Measurements from ENCODE around the gene PRPSAP1.

PRPSAP1 gene

GRCh38 chr17:76318586-76318985, 35.1 kb downstream of the PRPSAP1 start:
- no peak overlapping the region for H2AFZ ChIP-seq (ENCODE audit: low read length)
- H3K4me1 ChIP-seq (ENCODE audit: low read length) = no peaks in the 10 kb centered on the region
- no peak for DNase-seq
- H3K9ac ChIP-seq (ENCODE audit: low read length) = no peak overlapping the region
- H3K36me3 ChIP-seq (replicated peaks; ENCODE audit: insufficient read depth, low read length) = no peaks in the 10 kb centered on the region
- H3K79me2 ChIP-seq (ENCODE audit: low read length) = no peaks in the 10 kb centered on the region
- no peak overlapping the region for H3K4me3 ChIP-seq (ENCODE audit: low read length)
- H3K4me2 ChIP-seq (ENCODE audit: low read depth, low read length) = no peak overlapping the region
- no peaks in the 10 kb centered on the region for H3K9me2 ChIP-seq (replicated peaks; ENCODE audit: insufficient read depth, low read length)
- H3F3A ChIP-seq (ENCODE audit: insufficient read depth, low read length) = no peaks in the 10 kb centered on the region
- TF ChIP-seq CTCF (IDR thresholded peaks at IDR 0.05; ENCODE audit: low read length) = no peak
- TF ChIP-seq EZH2 (optimal IDR thresholded peaks at IDR 0.05; ENCODE audit: low read depth, low read length) = no peak
- TF ChIP-seq EZH2phosphoT487 (IDR thresholded peaks at IDR 0.05; ENCODE audit: low read length) = no peak
- no peak overlapping the region for H3K27ac ChIP-seq (ENCODE audit: low read length)
- H3K9me3 ChIP-seq (replicated peaks; ENCODE audit: insufficient read depth, low read length) = no peaks in the 10 kb centered on the region
- H4K20me1 ChIP-seq (ENCODE audit: insufficient read depth, low read length) = no peaks in the 10 kb centered on the region
- H3K27me3 ChIP-seq (replicated peaks; ENCODE audit: insufficient read depth, low read length) = no peaks in the 10 kb centered on the region

GRCh38 chr17:76317535-76317934, 36.2 kb downstream of the PRPSAP1 start:
- no peaks in the 10 kb centered on the region for H3K9me3 ChIP-seq (replicated peaks; ENCODE audit: insufficient read depth, low read length)
- H3K27me3 ChIP-seq (replicated peaks; ENCODE audit: insufficient read depth, low read length) = no peaks in the 10 kb centered on the region
- no peaks in the 10 kb centered on the region for H4K20me1 ChIP-seq (ENCODE audit: insufficient read depth, low read length)
- no peak overlapping the region for H3K27ac ChIP-seq (ENCODE audit: low read length)
- no peaks in the 10 kb centered on the region for H3K4me1 ChIP-seq (ENCODE audit: low read length)
- no peaks in the 10 kb centered on the region for H3K79me2 ChIP-seq (ENCODE audit: low read length)
- H3K4me3 ChIP-seq (ENCODE audit: low read length) = no peak overlapping the region
- TF ChIP-seq CTCF (IDR thresholded peaks at IDR 0.05; ENCODE audit: low read length) (no peak), EZH2phosphoT487 (IDR thresholded peaks at IDR 0.05; ENCODE audit: low read length) (no peak), EZH2 (optimal IDR thresholded peaks at IDR 0.05; ENCODE audit: low read depth, low read length) (no peak)
- DNase-seq = no peak
- no peaks in the 10 kb centered on the region for H3F3A ChIP-seq (ENCODE audit: insufficient read depth, low read length)
- H2AFZ ChIP-seq (ENCODE audit: low read length) = no peak overlapping the region
- no peaks in the 10 kb centered on the region for H3K36me3 ChIP-seq (replicated peaks; ENCODE audit: insufficient read depth, low read length)
- no peak overlapping the region for H3K9ac ChIP-seq (ENCODE audit: low read length)
- no peak overlapping the region for H3K4me2 ChIP-seq (ENCODE audit: low read depth, low read length)
- no peaks in the 10 kb centered on the region for H3K9me2 ChIP-seq (replicated peaks; ENCODE audit: insufficient read depth, low read length)

- no peak for DNase-seq
- H3K36me3 ChIP-seq (replicated peaks; ENCODE audit: insufficient read depth, low read length) = no peaks in the 10 kb centered on the region
- H3K4me1 ChIP-seq (ENCODE audit: low read length) = no peaks in the 10 kb centered on the region
- no peak overlapping the region for H3K4me3 ChIP-seq (ENCODE audit: low read length)
- no peak for TF ChIP-seq EZH2 (optimal IDR thresholded peaks at IDR 0.05; ENCODE audit: low read depth, low read length)
- no peak for TF ChIP-seq EZH2phosphoT487 (IDR thresholded peaks at IDR 0.05; ENCODE audit: low read length)
- TF ChIP-seq CTCF (IDR thresholded peaks at IDR 0.05; ENCODE audit: low read length) = no peak
- no peak overlapping the region for H2AFZ ChIP-seq (ENCODE audit: low read length)
- no peaks in the 10 kb centered on the region for H3F3A ChIP-seq (ENCODE audit: insufficient read depth, low read length)
- no peaks in the 10 kb centered on the region for H3K79me2 ChIP-seq (ENCODE audit: low read length)
- H4K20me1 ChIP-seq (ENCODE audit: insufficient read depth, low read length) = no peaks in the 10 kb centered on the region
- H3K27me3 ChIP-seq (replicated peaks; ENCODE audit: insufficient read depth, low read length) = no peaks in the 10 kb centered on the region
- H3K9ac ChIP-seq (ENCODE audit: low read length) = no peak overlapping the region
- H3K27ac ChIP-seq (ENCODE audit: low read length) = no peak overlapping the region
- no peak overlapping the region for H3K4me2 ChIP-seq (ENCODE audit: low read depth, low read length)
- H3K9me2 ChIP-seq (replicated peaks; ENCODE audit: insufficient read depth, low read length) = no peaks in the 10 kb centered on the region
- H3K9me3 ChIP-seq (replicated peaks; ENCODE audit: insufficient read depth, low read length) = no peaks in the 10 kb centered on the region
These were observed 39.1 kb downstream of the PRPSAP1 start for GRCh38 chr17:76314392-76315227.

All from MM.1S (cell line).